ENCODE data around the gene ABHD12. TPM values are rescaled to one million over a fixed set of nuclear protein-coding genes. Genes with fewer than 3 reads are reported as not detected.

ABHD12 gene
- total and polyA plus RNA-seq, 12 donors: 17.6 to 95.8 (median 54.1) TPM

DNA sequence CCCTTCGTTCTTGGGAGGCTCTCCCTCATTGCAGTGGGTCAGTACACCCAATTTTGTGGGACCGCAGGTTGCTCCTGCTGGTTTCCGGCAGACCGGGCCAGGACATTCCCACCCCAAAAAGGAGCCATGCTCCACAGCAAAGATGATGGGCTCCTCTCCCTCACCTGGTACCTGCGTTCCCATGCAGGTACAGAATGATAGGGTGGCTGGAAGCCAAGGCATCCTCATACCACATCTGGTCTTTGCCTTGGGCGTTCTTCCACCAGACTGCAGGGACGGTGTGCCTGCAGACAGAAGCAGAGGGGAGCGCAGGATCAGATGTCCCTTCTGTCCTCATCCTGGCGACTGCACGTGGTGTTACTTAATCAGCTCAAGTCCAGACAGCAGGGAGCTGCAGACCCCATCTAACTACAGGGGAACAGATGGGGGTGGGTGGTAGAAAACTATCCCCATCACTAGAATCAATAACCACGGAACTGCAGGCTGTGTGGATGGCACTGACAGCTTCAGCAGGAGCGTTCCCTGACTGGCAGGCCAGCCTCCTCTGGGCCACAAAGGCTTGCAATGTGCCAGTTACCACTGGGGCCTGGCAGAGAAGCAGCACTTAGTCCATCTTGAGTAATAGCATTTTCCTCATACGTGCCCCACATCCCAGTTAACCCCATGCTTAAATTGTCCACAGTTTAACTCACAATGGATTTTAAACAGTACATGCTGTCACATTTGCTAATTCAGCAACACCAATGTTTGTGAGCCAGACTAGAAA lies 70.4 kb downstream of the ABHD12 start:
- 84 to 92% (median 88%) methylated on average over 8 to 13 of the region's 13 CpGs for WGBS, 4 donors
- intact Hi-C loops (cut with DNase I): no loop called here
- no peaks in the 10 kb centered on the region for H3K27me3 ChIP-seq
- H3K27ac ChIP-seq: no peak overlapping the region
- no peak for TF ChIP-seq CTCF (IDR thresholded peaks at IDR 0.05)
- TF ChIP-seq POLR2A (IDR thresholded peaks at IDR 0.05): no peak
- H3K4me3 ChIP-seq: no peak overlapping the region
- H3K9me3 ChIP-seq (replicated peaks in 1 of 3): no peaks in the 10 kb centered on the region
- peak in 3 of 7 donors; percentile 11 to 57 (median 17) for DNase-seq
- peaks cover 0 to 9% of the 10 kb centered on the region in 2 donors for H3K36me3 ChIP-seq (replicated peaks in 1 of 2)
- peaks cover 4 to 7% of the 10 kb centered on the region in 2 donors for H3K4me1 ChIP-seq (replicated peaks in 1 of 2)

GRCh38 chr20:25319241-25320034 lies 71.2 kb downstream of the ABHD12 start:
- H3K36me3 ChIP-seq (replicated peaks in 1 of 2): peaks cover 0 to 9% of the 10 kb centered on the region in 2 donors
- no peaks in the 10 kb centered on the region for H3K27me3 ChIP-seq
- no peaks in the 10 kb centered on the region for H3K9me3 ChIP-seq (replicated peaks in 1 of 3)
- intact Hi-C loops (cut with DNase I): no loop called here
- H3K4me1 ChIP-seq (replicated peaks in 1 of 2): peaks cover 4 to 7% of the 10 kb centered on the region in 2 donors
- H3K4me3 ChIP-seq: no peak overlapping the region
- TF ChIP-seq POLR2A (IDR thresholded peaks at IDR 0.05): no peak
- TF ChIP-seq CTCF (IDR thresholded peaks at IDR 0.05): no peak
- peak in 3 of 7 donors; percentile 11 to 41 (median 13) for DNase-seq
- WGBS, 4 donors: 82 to 92% (median 89%) methylated on average over 11 of the region's 11 CpGs
- H3K27ac ChIP-seq: peak overlapping the region in 2 of 5 donors; percentile 63 to 76

GRCh38 chr20:25318471-25319240 lies 72.0 kb downstream of the ABHD12 start:
- no peaks in the 10 kb centered on the region for H3K9me3 ChIP-seq (replicated peaks in 1 of 3)
- H3K27me3 ChIP-seq: no peaks in the 10 kb centered on the region
- peaks cover 0 to 9% of the 10 kb centered on the region in 2 donors for H3K36me3 ChIP-seq (replicated peaks in 1 of 2)
- no peak overlapping the region for H3K4me3 ChIP-seq
- 79 to 91% (median 83%) methylated on average over 16 of the region's 16 CpGs for WGBS, 4 donors
- peaks cover 4 to 7% of the 10 kb centered on the region in 2 donors for H3K4me1 ChIP-seq (replicated peaks in 1 of 2)
- intact Hi-C loops (cut with DNase I): no loop called here
- TF ChIP-seq POLR2A (IDR thresholded peaks at IDR 0.05): no peak
- no peak for TF ChIP-seq CTCF (IDR thresholded peaks at IDR 0.05)
- peak in 4 of 7 donors; percentile 14 to 50 (median 22) for DNase-seq
- H3K27ac ChIP-seq: peak overlapping the region in 3 of 5 donors; percentile 24 to 76 (median 63)
